ENCODE measurements around the gene MAP1S. TPM values are rescaled to one million over a fixed set of nuclear protein-coding genes. Genes with fewer than 3 reads are reported as not detected.

The MAP1S gene
- total RNA-seq, 1 experiment from 2014 or later, result 51.4 TPM

GRCh38 chr19:17687857-17688784 lies 31.2 kb upstream of the MAP1S start, which contains the start of gene UNC13A:
TSS of gene UNC13A (minus strand) at chr19:17688354. CDS start at chr19:17688199, 155 bp downstream.
- peak; percentile 52 to 84 for DNase-seq
- intact Hi-C loops (cut with micrococcal nuclease; ENCODE audit: unreplicated experiment), result no loop called here
- H3K4me3 ChIP-seq (ENCODE audit: low read depth, low read length), result peak within 1 kb of the TSS; percentile 17; the same call in 1 of the 2 replicates
- Mint-ChIP-seq H3K27ac (ENCODE audit: unreplicated experiment) (no peak within 1 kb of the TSS), H3K27me3 (ENCODE audit: insufficient read depth, unreplicated experiment) (peaks cover 22% of the 10 kb centered on the region), H3K36me3 (ENCODE audit: insufficient read depth, unreplicated experiment) (no peaks in the 10 kb centered on the region), H3K9me3 (ENCODE audit: unreplicated experiment) (no peaks in the 10 kb centered on the region), H3K4me1 (ENCODE audit: low read depth, unreplicated experiment) (peaks cover 13% of the 10 kb centered on the region), H3K4me3 (ENCODE audit: unreplicated experiment) (peak within 1 kb of the TSS; percentile 35)
- no TSS peak for BruUV-seq (replicated peaks)
- H3K4me1 ChIP-seq, result no peaks in the 10 kb centered on the region
- ChIA-PET CTCF (interaction anchor here (0.7 kb wide), 1 partner anchor 739 kb away, joined by 3 read pairs; no protein-coding TSS in a partner anchor), POLR2A (no interaction called here)
- TF ChIP-seq, protein P1, sequence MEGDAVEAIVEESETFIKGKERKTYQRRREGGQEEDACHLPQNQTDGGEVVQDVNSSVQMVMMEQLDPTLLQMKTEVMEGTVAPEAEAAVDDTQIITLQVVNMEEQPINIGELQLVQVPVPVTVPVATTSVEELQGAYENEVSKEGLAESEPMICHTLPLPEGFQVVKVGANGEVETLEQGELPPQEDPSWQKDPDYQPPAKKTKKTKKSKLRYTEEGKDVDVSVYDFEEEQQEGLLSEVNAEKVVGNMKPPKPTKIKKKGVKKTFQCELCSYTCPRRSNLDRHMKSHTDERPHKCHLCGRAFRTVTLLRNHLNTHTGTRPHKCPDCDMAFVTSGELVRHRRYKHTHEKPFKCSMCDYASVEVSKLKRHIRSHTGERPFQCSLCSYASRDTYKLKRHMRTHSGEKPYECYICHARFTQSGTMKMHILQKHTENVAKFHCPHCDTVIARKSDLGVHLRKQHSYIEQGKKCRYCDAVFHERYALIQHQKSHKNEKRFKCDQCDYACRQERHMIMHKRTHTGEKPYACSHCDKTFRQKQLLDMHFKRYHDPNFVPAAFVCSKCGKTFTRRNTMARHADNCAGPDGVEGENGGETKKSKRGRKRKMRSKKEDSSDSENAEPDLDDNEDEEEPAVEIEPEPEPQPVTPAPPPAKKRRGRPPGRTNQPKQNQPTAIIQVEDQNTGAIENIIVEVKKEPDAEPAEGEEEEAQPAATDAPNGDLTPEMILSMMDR (IDR thresholded peaks at IDR 0.05; ENCODE audit: insufficient read depth in 1 of 2, low read depth in 1 of 2, low read length in 1 of 2, severe bottlenecking in 1 of 2, unreplicated experiment in 1 of 2), result no peak
- no peaks in the 10 kb centered on the region; the same call in 1 of the 2 replicates for H3K27me3 ChIP-seq (replicated peaks; ENCODE audit: control insufficient read depth, insufficient read depth, low read length)
- no peaks in the 10 kb centered on the region for H3K36me3 ChIP-seq (ENCODE audit: control insufficient read depth, insufficient read depth, low read length)
- no peaks in the 10 kb centered on the region for H3K9me3 ChIP-seq

- H3K9me3 Mint-ChIP-seq (ENCODE audit: unreplicated experiment), result no peaks in the 10 kb centered on the region
- H3K4me1 ChIP-seq, result no peaks in the 10 kb centered on the region
- no peak overlapping the region for H3K27ac Mint-ChIP-seq (ENCODE audit: unreplicated experiment)
- H3K36me3 ChIP-seq (ENCODE audit: control insufficient read depth, insufficient read depth, low read length), result no peaks in the 10 kb centered on the region
- CTCF ChIA-PET, result no interaction called here
- no TSS peak for BruUV-seq (replicated peaks)
- peaks cover 19% of the 10 kb centered on the region for H3K27me3 Mint-ChIP-seq (ENCODE audit: insufficient read depth, unreplicated experiment)
- no peaks in the 10 kb centered on the region; the same call in 1 of the 2 replicates for H3K27me3 ChIP-seq (replicated peaks; ENCODE audit: control insufficient read depth, insufficient read depth, low read length)
- intact Hi-C loops (cut with micrococcal nuclease; ENCODE audit: unreplicated experiment), result no loop called here
- H3K36me3 Mint-ChIP-seq (ENCODE audit: insufficient read depth, unreplicated experiment), result no peaks in the 10 kb centered on the region
- DNase-seq, result no peak
- H3K9me3 ChIP-seq, result no peaks in the 10 kb centered on the region
- H3K4me3 ChIP-seq (ENCODE audit: low read depth, low read length), result no peak overlapping the region
- H3K4me1 Mint-ChIP-seq (ENCODE audit: low read depth, unreplicated experiment), result peaks cover 13% of the 10 kb centered on the region
- POLR2A ChIA-PET, result no interaction called here
- H3K4me3 Mint-ChIP-seq (ENCODE audit: unreplicated experiment), result peak overlapping the region; percentile 22
- TF ChIP-seq, protein P1 (IDR thresholded peaks at IDR 0.05; ENCODE audit: insufficient read depth in 1 of 2, low read depth in 1 of 2, low read length in 1 of 2, severe bottlenecking in 1 of 2, unreplicated experiment in 1 of 2), result no peak
These were observed 30.3 kb upstream of the MAP1S start for GRCh38 chr19:17688853-17689595.

DNA sequence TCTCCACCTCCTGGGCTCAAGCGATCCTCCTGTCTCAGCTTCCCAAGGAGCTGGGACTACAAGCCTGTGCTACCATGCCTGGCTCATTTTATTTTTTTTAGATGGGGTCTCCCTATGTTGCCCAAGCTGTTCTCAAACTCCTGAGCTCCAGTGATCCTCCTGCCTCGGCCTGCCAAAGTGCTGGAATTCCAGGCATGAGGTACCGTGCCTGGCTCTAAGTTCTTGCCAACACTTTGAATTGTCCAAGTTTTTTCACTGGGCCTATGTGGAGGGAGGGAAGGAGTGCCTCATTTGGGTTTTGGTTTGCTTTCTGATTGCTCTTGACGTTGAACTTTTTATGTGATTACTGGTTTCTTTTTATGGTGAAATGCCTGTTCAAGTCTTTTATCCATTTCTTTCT lies 26.7 kb upstream of the MAP1S start:
- Mint-ChIP-seq H3K27me3 (ENCODE audit: insufficient read depth, unreplicated experiment) (peaks cover 27% of the 10 kb centered on the region), H3K9me3 (ENCODE audit: unreplicated experiment) (no peaks in the 10 kb centered on the region), H3K4me3 (ENCODE audit: unreplicated experiment) (no peak overlapping the region), H3K27ac (ENCODE audit: unreplicated experiment) (no peak overlapping the region), H3K36me3 (ENCODE audit: insufficient read depth, unreplicated experiment) (no peaks in the 10 kb centered on the region), H3K4me1 (ENCODE audit: low read depth, unreplicated experiment) (peaks cover 9% of the 10 kb centered on the region)
- intact Hi-C loops (cut with micrococcal nuclease; ENCODE audit: unreplicated experiment), result no loop called here
- Histone ChIP-seq H3K36me3 (ENCODE audit: control insufficient read depth, insufficient read depth, low read length) (no peaks in the 10 kb centered on the region), H3K4me1 (no peaks in the 10 kb centered on the region), H3K4me3 (ENCODE audit: low read depth, low read length) (no peak overlapping the region), H3K27me3 (replicated peaks; ENCODE audit: control insufficient read depth, insufficient read depth, low read length) (no peaks in the 10 kb centered on the region), H3K9me3 (no peaks in the 10 kb centered on the region)
- TF ChIP-seq, protein P1 (IDR thresholded peaks at IDR 0.05; ENCODE audit: insufficient read depth in 1 of 2, low read depth in 1 of 2, low read length in 1 of 2, severe bottlenecking in 1 of 2, unreplicated experiment in 1 of 2), result no peak
- POLR2A ChIA-PET, result interaction anchor here (0.6 kb wide), 1 partner anchor 27 kb away, joined by 4 read pairs; the partner anchor contains the start of gene MAP1S
- CTCF ChIA-PET, result no interaction called here
- no peak for DNase-seq
- no TSS peak for BruUV-seq (replicated peaks)

Measured in Caco-2 (cell line).